HCT116 (cell line): ENCODE results near the gene SLC35B1. TPM values are rescaled to one million over a fixed set of nuclear protein-coding genes. Genes with fewer than 3 reads are reported as not detected.

Experiments used
- ATAC-seq: fragments of 200-7000 bp; cut with Tn5 transposase; 2 replicates; pipeline ENCODE4 v1.9.1; 2020; ENCODE audit warnings: mild to moderate bottlenecking, moderate library complexity
- BruUV-seq: library from RNA; stranded (reverse); fragments of 400-500 nt; replicated peaks from 2 replicates; lab custom pipeline; 2021; lab: Mats Ljungman, UMichigan
- CTCF ChIA-PET: fragments of 300-600 bp; sonication (Branson Sonifier 250); formaldehyde crosslinking; loops from one replicate; lab custom pipeline; 2021; ENCODE audit warnings: antibody characterized with exemption; lab: Charles Lee
- POLR2A ChIA-PET: fragments of 300-600, 350-600 bp; sonication (Branson Sonifier 250); formaldehyde crosslinking; loops from one replicate; lab custom pipeline; 2021; ENCODE audit warnings: antibody characterized with exemption; lab: Charles Lee
- RAD21 ChIA-PET, 2 experiments: fragments of 300-600 bp; sonication (Branson Sonifier 250); formaldehyde crosslinking; loops; one replicate each; lab custom pipeline; 2023; ENCODE audit warnings: low total read pairs in 2 of 2; ENCODE audit not compliant: uncharacterized antibody in 2 of 2, unreplicated experiment in 2 of 2, low non-redundant PET in 1 of 2; lab: Charles Lee
- DNase-seq: peaks from one replicate; pipeline ENCODE4 v3.0.0-alpha.2; 2010; ENCODE audit warnings: low read depth, low spot score
- H2AFZ ChIP-seq: fragments of 200-600 bp; shearing (Covaris generic), sonication (generic); 2 replicates; pipeline ENCODE4 v1.6.1; 2017; ENCODE audit warnings: low read depth, mixed run types, mixed read lengths, antibody characterized with exemption, low read length; ENCODE audit not compliant: poor library complexity, severe bottlenecking
- H3K27ac ChIP-seq: 2 replicates; pipeline ENCODE4 v1.5.1; 2012; ENCODE audit warnings: low read depth, low read length
- H3K27me3 ChIP-seq: fragments of 200-600 bp; sonication (generic); 2 replicates; pipeline ENCODE4 v1.6.1; 2016; ENCODE audit warnings: mixed run types, low read length, mixed read lengths; ENCODE audit not compliant: insufficient read depth
- H3K36me3 ChIP-seq, 2 experiments: fragments of 200-500 bp in 1 of 2; fragments of 200-600 bp in 1 of 2; sonication (Bioruptor generic) in 1 of 2; sonication (generic) in 1 of 2; 2 replicates each; pipeline versions ENCODE4 v1.5.1 to v1.6.1; 2014 to 2016; ENCODE audit warnings: low read length in 2 of 2, inconsistent platforms in 1 of 2, mixed read lengths in 1 of 2, mixed run types in 1 of 2; ENCODE audit not compliant: insufficient read depth in 2 of 2, control insufficient read depth in 1 of 2
- H3K4me1 ChIP-seq, 2 experiments: fragments of 200-600 bp in 1 of 2; sonication (generic) in 1 of 2; 2 replicates each; pipeline versions ENCODE4 v1.5.1 to v1.6.1; 2012 to 2017; ENCODE audit warnings: low read length in 2 of 2, inconsistent platforms in 1 of 2, mild to moderate bottlenecking in 1 of 2, mixed read lengths in 1 of 2, mixed run types in 1 of 2, moderate library complexity in 1 of 2; ENCODE audit not compliant: insufficient read depth in 2 of 2, control insufficient read depth in 1 of 2
- H3K4me2 ChIP-seq: fragments of 200-600 bp; sonication (generic); 2 replicates; pipeline ENCODE4 v1.6.1; 2017; ENCODE audit warnings: mixed run types, low read length, mixed read lengths
- H3K4me3 ChIP-seq, 2 experiments: fragments of 200-600 bp in 1 of 2; sonication (generic) in 1 of 2; replicated peaks in 1 of 2; 2 replicates each; pipeline ENCODE4 v1.5.1; 2011 to 2016; ENCODE audit warnings: low read length in 2 of 2, control low read depth in 1 of 2, low read depth in 1 of 2, mild to moderate bottlenecking in 1 of 2, mixed read lengths in 1 of 2, mixed run types in 1 of 2
- H3K79me2 ChIP-seq: fragments of 200-600 bp; sonication (generic); 2 replicates; pipeline ENCODE4 v1.6.1; 2017; ENCODE audit warnings: mild to moderate bottlenecking, mixed run types, low read length, moderate library complexity, mixed read lengths; ENCODE audit not compliant: insufficient read depth
- H3K9ac ChIP-seq: fragments of 200-600 bp; sonication (generic); 2 replicates; pipeline ENCODE4 v1.6.1; 2016; ENCODE audit warnings: low read length, mixed read lengths
- H3K9me2 ChIP-seq: fragments of 200-600 bp; sonication (generic), shearing (Covaris generic); 2 replicates; pipeline ENCODE4 v1.6.1; 2017; ENCODE audit warnings: mixed run types, mild to moderate bottlenecking, moderate library complexity; ENCODE audit not compliant: insufficient read depth
- H3K9me3 ChIP-seq, 2 experiments: fragments of 200-500 bp in 1 of 2; fragments of 200-600 bp in 1 of 2; sonication (Bioruptor generic) in 1 of 2; sonication (generic) in 1 of 2; 2 replicates each; pipeline ENCODE4 v1.6.1; 2014 to 2017; ENCODE audit warnings: low read length in 2 of 2, mixed read lengths in 2 of 2, inconsistent platforms in 1 of 2, low read depth in 1 of 2, mild to moderate bottlenecking in 1 of 2, mixed run types in 1 of 2, moderate library complexity in 1 of 2; ENCODE audit not compliant: control insufficient read depth in 1 of 2, insufficient read depth in 1 of 2
- H4K20me1 ChIP-seq: fragments of 200-600 bp; sonication (generic), shearing (Covaris generic); 2 replicates; pipeline ENCODE4 v1.6.1; 2017; ENCODE audit warnings: mixed run types, mild to moderate bottlenecking, moderate library complexity; ENCODE audit not compliant: insufficient read depth
- ATF3 ChIP-seq: IDR thresholded peaks from 2 replicates; pipeline ENCODE4 v1.6.1; 2012
- CBX3 ChIP-seq: IDR thresholded peaks from 2 replicates; pipeline ENCODE4 v1.6.1; 2012; ENCODE audit warnings: low read depth
- CEBPB ChIP-seq: IDR thresholded peaks from 2 replicates; pipeline ENCODE4 v1.6.1; 2012; ENCODE audit warnings: low read depth
- CTCF ChIP-seq, 3 experiments: fragments of 200-600 bp in 1 of 3; sonication (generic) in 1 of 3; IDR thresholded peaks in 2 of 3; conservative IDR thresholded peaks in 1 of 3; 2 replicates each; pipeline ENCODE4 v1.5.1; 2012 to 2017; ENCODE audit warnings: low read depth in 2 of 3, low read length in 2 of 3, antibody characterized with exemption in 1 of 3, borderline replicate concordance in 1 of 3, control low read depth in 1 of 3, mild to moderate bottlenecking in 1 of 3, mixed read lengths in 1 of 3, mixed run types in 1 of 3, moderate library complexity in 1 of 3; ENCODE audit not compliant: insufficient read depth in 1 of 3
- EGR1 ChIP-seq: IDR thresholded peaks from 2 replicates; pipeline ENCODE4 v1.6.1; 2012; ENCODE audit warnings: low read depth
- ELF1 ChIP-seq: IDR thresholded peaks from 2 replicates; pipeline ENCODE4 v1.6.1; 2012; ENCODE audit warnings: low read depth, borderline replicate concordance
- EZH2 ChIP-seq: fragments of 200-600 bp; sonication (generic); IDR thresholded peaks from 2 replicates; pipeline ENCODE4 v1.6.1; 2017; ENCODE audit warnings: antibody characterized with exemption, mixed run types
- EZH2phosphoT487 ChIP-seq: fragments of 200-600 bp; IDR thresholded peaks from 2 replicates; pipeline ENCODE4 v1.6.1; 2018; ENCODE audit warnings: antibody characterized with exemption, borderline replicate concordance
- MAX ChIP-seq: IDR thresholded peaks from 2 replicates; pipeline ENCODE4 v1.6.1; 2012
- POLR2AphosphoS5 ChIP-seq: IDR thresholded peaks from 2 replicates; pipeline ENCODE4 v1.6.1; 2011; ENCODE audit warnings: mild to moderate bottlenecking, low read depth, low read length, moderate library complexity
- SIN3A ChIP-seq: IDR thresholded peaks from 2 replicates; pipeline ENCODE4 v1.6.1; 2012; ENCODE audit warnings: low read depth
- SP1 ChIP-seq: IDR thresholded peaks from 2 replicates; pipeline ENCODE4 v1.6.1; 2012; ENCODE audit warnings: low read depth
- SRF ChIP-seq: IDR thresholded peaks from 2 replicates; pipeline ENCODE4 v1.6.1; 2012; ENCODE audit warnings: low read depth
- YY1 ChIP-seq: IDR thresholded peaks from 2 replicates; pipeline ENCODE4 v1.6.1; 2011; ENCODE audit warnings: low read length, low read depth, moderate library complexity, mild to moderate bottlenecking; ENCODE audit not compliant: insufficient replicate concordance; ENCODE audit errors: extremely low read depth
- ZBTB33 ChIP-seq: IDR thresholded peaks from 2 replicates; pipeline ENCODE4 v1.6.1; 2011; ENCODE audit warnings: mild to moderate bottlenecking, low read length, moderate library complexity; ENCODE audit not compliant: insufficient replicate concordance; ENCODE audit errors: extremely low read depth
- intact Hi-C: fragments of 100-400 bp; cut with micrococcal nuclease; formaldehyde crosslinking; loops from 2 replicates; pipeline ENCODE4 v1.10.0; 2022
- total RNA-seq: library from RNA; stranded (reverse); gene quantifications from one replicate; pipeline ENCODE4 v1.2.1, GENCODE V29; 2021; ENCODE audit not compliant: unreplicated experiment

The SLC35B1 gene
- total RNA-seq, 1 experiment from 2014 or later: 87.5 TPM

- DNase-seq (no peak), ATAC-seq (no peak)
- H3K4me3 ChIP-seq: no peak overlapping the region
- ChIA-PET CTCF (interaction anchor here (1.1 to 1.7 kb wide), 3 partner anchors 13 to 112 kb away, joined by 3 to 4 read pairs (median 4); no protein-coding TSS in a partner anchor), POLR2A (interaction anchor here (1.5 kb wide), 1 partner anchor 35 kb away, joined by 3 read pairs; no protein-coding TSS in a partner anchor), RAD21 (interaction anchor here in 1 of 2 experiments (0.6 kb wide), 1 partner anchor 113 kb away, joined by 3 read pairs; no protein-coding TSS in a partner anchor)
- H3K27me3 ChIP-seq: no peaks in the 10 kb centered on the region
- H3K36me3 ChIP-seq: no peaks in the 10 kb centered on the region
- H3K9me2 ChIP-seq: no peaks in the 10 kb centered on the region
- no peaks in the 10 kb centered on the region for H3K9me3 ChIP-seq
- no peak overlapping the region for H3K9ac ChIP-seq
- intact Hi-C loops: no loop called here
- H4K20me1 ChIP-seq: no peaks in the 10 kb centered on the region
- no peak overlapping the region for H3K27ac ChIP-seq
- no peak overlapping the region for H3K4me2 ChIP-seq
- no TSS peak for BruUV-seq
- H3K79me2 ChIP-seq: peaks cover 9% of the 10 kb centered on the region
- TF ChIP-seq ZBTB33: no peak
- TF ChIP-seq SIN3A: no peak
- TF ChIP-seq SP1: no peak
- TF ChIP-seq CBX3: no peak
- TF ChIP-seq ELF1: no peak
- TF ChIP-seq EZH2: no peak
- no peak for TF ChIP-seq ATF3
- no peak for TF ChIP-seq POLR2AphosphoS5
- TF ChIP-seq CEBPB: no peak
- no peak for TF ChIP-seq CTCF (IDR thresholded peaks at IDR 0.05 in 2 of 3, conservative IDR thresholded peaks at IDR 0.05 in 1 of 3; ENCODE audit: borderline replicate concordance in 1 of 3, insufficient read depth in 1 of 3, low read depth in 2 of 3, low read length in 2 of 3)
- TF ChIP-seq YY1: no peak
- TF ChIP-seq EZH2phosphoT487: no peak
- TF ChIP-seq EGR1: no peak
- no peak for TF ChIP-seq MAX
- no peak for TF ChIP-seq SRF
- peaks cover 3 to 13% of the 10 kb centered on the region in 2 experiments; a peak in 3 of 4 replicates for H3K4me1 ChIP-seq
- no peak overlapping the region for H2AFZ ChIP-seq
These were observed 26.4 kb downstream of the SLC35B1 start for GRCh38 chr17:49681106-49681979.
